ENCODE measurements around the gene EDIL3.

The EDIL3 gene

GRCh38 chr5:83987513-83988292 is 397.0 kb downstream of the EDIL3 start:
- DNase-seq (ENCODE audit: insufficient read length, low spot score) (no peak), FAIRE-seq (no peak)
- no peak for TF ChIP-seq TAF1 (IDR thresholded peaks at IDR 0.05; ENCODE audit: low read depth, low read length)
- TF ChIP-seq POU2F2 (IDR thresholded peaks at IDR 0.05; ENCODE audit: low read depth, low read length) = no peak

DNA sequence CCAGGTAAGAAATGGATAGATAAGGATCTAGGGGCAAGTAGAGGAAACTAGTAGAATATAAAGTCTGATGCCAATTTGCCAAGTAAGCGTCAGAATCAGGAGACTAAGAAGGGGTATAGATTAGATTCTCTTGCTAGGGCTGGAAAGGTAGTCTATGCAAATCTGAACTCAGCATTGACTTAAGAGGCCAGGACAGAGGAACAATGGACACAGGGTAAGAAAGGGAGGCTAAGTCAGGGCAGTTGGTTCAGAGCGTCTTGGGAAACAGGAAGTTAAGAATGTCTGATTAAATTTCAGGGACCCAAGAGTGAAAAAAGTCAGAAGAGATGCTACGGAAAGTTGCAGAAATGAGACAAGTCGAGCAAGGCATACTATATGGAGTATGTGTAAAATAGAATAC is 400.8 kb downstream of the EDIL3 start:
- TF ChIP-seq POU2F2 (IDR thresholded peaks at IDR 0.05; ENCODE audit: low read depth, low read length) (no peak), POLR2A (IDR thresholded peaks at IDR 0.05; ENCODE audit: low read depth, low read length) (no peak), PAX5 (IDR thresholded peaks at IDR 0.05; ENCODE audit: insufficient read depth, low read length, severe bottlenecking) (no peak), POLR2AphosphoS5 (IDR thresholded peaks at IDR 0.05; ENCODE audit: low read depth, low read length) (no peak), SPI1 (IDR thresholded peaks at IDR 0.05; ENCODE audit: low read depth, low read length) (no peak), TAF1 (IDR thresholded peaks at IDR 0.05; ENCODE audit: low read depth, low read length) (no peak)
- FAIRE-seq = no peak
- no peak for DNase-seq (ENCODE audit: insufficient read length, low spot score)

DNA sequence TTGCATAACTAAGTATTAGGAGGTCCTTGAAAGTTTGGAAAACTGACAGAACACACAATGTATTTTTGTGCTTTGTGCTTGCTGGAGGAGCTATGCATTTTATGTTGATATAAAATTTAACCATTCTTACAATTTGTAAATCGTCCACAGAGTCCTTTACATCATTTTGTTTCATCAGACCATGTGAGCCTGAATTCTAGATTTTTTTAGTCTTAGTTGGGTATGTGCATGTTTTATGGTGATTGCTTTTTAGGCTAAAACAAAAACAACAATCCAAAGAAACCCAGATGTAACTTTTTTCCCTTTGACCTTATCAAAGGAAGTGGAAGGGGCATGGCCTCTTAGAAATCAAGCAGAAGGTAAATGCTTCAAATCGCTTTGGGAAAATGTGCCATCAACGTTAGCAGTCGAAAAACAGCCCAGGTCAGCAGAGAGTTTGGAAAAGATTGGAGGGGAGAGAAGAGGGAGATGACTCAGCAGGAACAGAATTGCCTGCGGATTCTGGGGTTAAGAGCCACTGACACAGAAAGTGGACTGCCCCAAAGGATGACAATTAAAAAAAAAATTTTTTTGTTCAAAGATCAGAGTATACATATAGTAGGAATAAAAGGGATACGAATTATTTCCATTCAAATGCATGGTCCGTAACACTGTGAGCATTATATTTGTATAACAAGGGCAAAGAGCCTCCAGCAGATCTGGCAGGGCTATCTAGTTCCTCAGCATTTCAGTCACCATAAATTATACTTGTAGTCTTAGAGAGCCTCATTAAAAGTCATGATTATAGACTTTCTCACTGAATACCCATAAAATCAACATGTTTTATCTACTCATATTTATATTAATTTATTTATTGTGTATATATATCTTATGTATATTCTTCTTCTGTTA is 410.5 kb downstream of the EDIL3 start:
- TF ChIP-seq POU2F2 (IDR thresholded peaks at IDR 0.05; ENCODE audit: low read depth, low read length) (no peak), PAX5 (IDR thresholded peaks at IDR 0.05; ENCODE audit: insufficient read depth, low read length, severe bottlenecking) (no peak), TAF1 (IDR thresholded peaks at IDR 0.05; ENCODE audit: low read depth, low read length) (no peak), POLR2A (IDR thresholded peaks at IDR 0.05; ENCODE audit: low read depth, low read length) (no peak), POLR2AphosphoS5 (IDR thresholded peaks at IDR 0.05; ENCODE audit: low read depth, low read length) (no peak), SPI1 (IDR thresholded peaks at IDR 0.05; ENCODE audit: low read depth, low read length) (no peak)
- DNase-seq (ENCODE audit: insufficient read length, low spot score) (no peak), FAIRE-seq (no peak)

DNA sequence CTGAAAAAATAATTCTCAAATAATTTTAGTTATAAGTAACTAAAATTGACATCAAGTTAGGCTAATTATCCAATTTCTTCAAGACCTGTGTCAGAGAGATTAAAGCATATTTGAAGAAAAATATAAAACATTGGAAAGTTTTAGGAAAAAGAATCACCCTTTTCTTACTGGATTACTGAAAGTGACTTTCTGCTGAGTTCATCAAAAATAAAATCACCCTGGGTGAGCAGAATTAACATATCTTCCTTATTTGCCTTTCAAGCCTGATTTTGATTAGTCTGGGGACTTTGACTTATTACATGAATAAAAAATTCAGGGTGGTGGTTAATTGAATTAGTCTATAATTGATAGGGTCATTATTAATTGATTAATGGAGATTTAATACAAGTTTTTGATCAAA is 411.8 kb downstream of the EDIL3 start:
- DNase-seq (ENCODE audit: insufficient read length, low spot score) (no peak), FAIRE-seq (no peak)
- TF ChIP-seq SPI1 (IDR thresholded peaks at IDR 0.05; ENCODE audit: low read depth, low read length) (no peak), POLR2AphosphoS5 (IDR thresholded peaks at IDR 0.05; ENCODE audit: low read depth, low read length) (no peak), POU2F2 (IDR thresholded peaks at IDR 0.05; ENCODE audit: low read depth, low read length) (no peak), TAF1 (IDR thresholded peaks at IDR 0.05; ENCODE audit: low read depth, low read length) (no peak), POLR2A (IDR thresholded peaks at IDR 0.05; ENCODE audit: low read depth, low read length) (no peak), PAX5 (IDR thresholded peaks at IDR 0.05; ENCODE audit: insufficient read depth, low read length, severe bottlenecking) (no peak)

GRCh38 chr5:83972236-83972635 is 412.4 kb downstream of the EDIL3 start:
- FAIRE-seq = no peak
- TF ChIP-seq TAF1 (IDR thresholded peaks at IDR 0.05; ENCODE audit: low read depth, low read length) = no peak
- TF ChIP-seq POU2F2 (IDR thresholded peaks at IDR 0.05; ENCODE audit: low read depth, low read length) = no peak
- no peak for TF ChIP-seq POLR2A (IDR thresholded peaks at IDR 0.05; ENCODE audit: low read depth, low read length)
- TF ChIP-seq POLR2AphosphoS5 (IDR thresholded peaks at IDR 0.05; ENCODE audit: low read depth, low read length) = no peak
- no peak for TF ChIP-seq SPI1 (IDR thresholded peaks at IDR 0.05; ENCODE audit: low read depth, low read length)
- no peak for TF ChIP-seq PAX5 (IDR thresholded peaks at IDR 0.05; ENCODE audit: insufficient read depth, low read length, severe bottlenecking)
- no peak for DNase-seq (ENCODE audit: insufficient read length, low spot score)

- no peak for FAIRE-seq
- DNase-seq (ENCODE audit: insufficient read length, low spot score) = no peak
- no peak for TF ChIP-seq POU2F2 (IDR thresholded peaks at IDR 0.05; ENCODE audit: low read depth, low read length)
- no peak for TF ChIP-seq SPI1 (IDR thresholded peaks at IDR 0.05; ENCODE audit: low read depth, low read length)
- no peak for TF ChIP-seq POLR2A (IDR thresholded peaks at IDR 0.05; ENCODE audit: low read depth, low read length)
These were observed 417.3 kb downstream of the EDIL3 start for GRCh38 chr5:83967417-83967816.

DNA sequence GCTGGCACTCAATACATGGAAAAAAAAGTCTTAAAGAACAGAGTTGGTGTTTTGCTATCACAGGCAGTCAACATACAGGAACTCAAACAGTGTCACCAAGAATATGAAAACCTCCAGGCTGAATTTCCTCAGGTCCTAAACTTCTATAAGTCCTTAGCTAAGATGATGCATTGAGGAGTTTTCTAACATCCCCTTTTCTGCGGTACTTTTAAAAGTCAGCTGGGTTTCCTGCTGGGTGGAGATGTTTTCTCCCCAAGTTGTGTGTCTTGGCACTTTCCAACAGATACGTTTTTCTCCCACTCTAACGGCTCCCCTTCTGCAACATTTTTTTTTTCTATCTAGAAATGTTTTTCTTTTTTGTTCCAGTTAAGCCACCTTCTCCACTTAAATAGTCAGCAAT is 419.2 kb downstream of the EDIL3 start:
- DNase-seq (ENCODE audit: insufficient read length, low spot score) = no peak
- FAIRE-seq = no peak

GRCh38 chr5:83964271-83964670 is 420.4 kb downstream of the EDIL3 start:
- DNase-seq (ENCODE audit: insufficient read length, low spot score) (no peak), FAIRE-seq (no peak)
- TF ChIP-seq POU2F2 (IDR thresholded peaks at IDR 0.05; ENCODE audit: low read depth, low read length) (no peak), SPI1 (IDR thresholded peaks at IDR 0.05; ENCODE audit: low read depth, low read length) (no peak), POLR2A (IDR thresholded peaks at IDR 0.05; ENCODE audit: low read depth, low read length) (no peak), TAF1 (IDR thresholded peaks at IDR 0.05; ENCODE audit: low read depth, low read length) (no peak), POLR2AphosphoS5 (IDR thresholded peaks at IDR 0.05; ENCODE audit: low read depth, low read length) (no peak), PAX5 (IDR thresholded peaks at IDR 0.05; ENCODE audit: insufficient read depth, low read length, severe bottlenecking) (no peak)

More for the DNA sequence above, 419.2 kb downstream of the EDIL3 start:
- TF ChIP-seq POU2F2 (IDR thresholded peaks at IDR 0.05; ENCODE audit: low read depth, low read length) (no peak), POLR2A (IDR thresholded peaks at IDR 0.05; ENCODE audit: low read depth, low read length) (no peak), POLR2AphosphoS5 (IDR thresholded peaks at IDR 0.05; ENCODE audit: low read depth, low read length) (no peak), SPI1 (IDR thresholded peaks at IDR 0.05; ENCODE audit: low read depth, low read length) (no peak), TAF1 (IDR thresholded peaks at IDR 0.05; ENCODE audit: low read depth, low read length) (no peak), PAX5 (IDR thresholded peaks at IDR 0.05; ENCODE audit: insufficient read depth, low read length, severe bottlenecking) (no peak)

DNA sequence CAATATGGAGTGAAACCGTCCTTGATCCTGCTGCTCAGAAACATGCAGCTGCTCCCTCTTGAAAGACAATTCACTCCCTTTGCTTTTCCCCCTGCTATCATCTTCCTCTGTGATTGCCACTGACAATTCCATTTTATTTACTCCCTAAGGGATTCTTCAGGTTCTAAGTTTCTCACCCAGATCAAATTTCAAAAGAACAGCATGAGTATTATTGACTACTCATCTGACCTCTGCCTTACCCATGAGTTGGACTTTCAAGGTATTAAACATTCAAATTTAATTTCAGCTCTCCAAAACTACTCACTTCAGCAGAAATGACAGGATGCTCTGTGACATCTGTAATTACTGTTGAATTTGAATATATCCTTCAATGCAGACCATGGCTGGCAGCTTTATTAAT is 427.5 kb downstream of the EDIL3 start:
- TF ChIP-seq POLR2AphosphoS5 (IDR thresholded peaks at IDR 0.05; ENCODE audit: low read depth, low read length) = no peak
- no peak for TF ChIP-seq POLR2A (IDR thresholded peaks at IDR 0.05; ENCODE audit: low read depth, low read length)
- no peak for TF ChIP-seq PAX5 (IDR thresholded peaks at IDR 0.05; ENCODE audit: insufficient read depth, low read length, severe bottlenecking)
- TF ChIP-seq TAF1 (IDR thresholded peaks at IDR 0.05; ENCODE audit: low read depth, low read length) = no peak
- no peak for TF ChIP-seq POU2F2 (IDR thresholded peaks at IDR 0.05; ENCODE audit: low read depth, low read length)
- TF ChIP-seq SPI1 (IDR thresholded peaks at IDR 0.05; ENCODE audit: low read depth, low read length) = no peak
- DNase-seq (ENCODE audit: insufficient read length, low spot score) (no peak), FAIRE-seq (no peak)

Data from GM12891 (cell line).